Neural cell (in vitro differentiated cells): ENCODE results near the gene OBSCN. TPM values are rescaled to one million over a fixed set of nuclear protein-coding genes. Genes with fewer than 3 reads are reported as not detected.

Experiments
- H2AFZ ChIP-seq: fragments of 200-600, 300-800 bp; sonication (generic), shearing (Covaris generic); 2 replicates; pipeline ENCODE4 v1.6.0; 2014; ENCODE audit warnings: low read depth, mild to moderate bottlenecking, antibody characterized with exemption, low read length, moderate library complexity
- H3F3A ChIP-seq: fragments of 200-600 bp; shearing (Covaris generic); 2 replicates; pipeline ENCODE4 v1.6.1; 2016; ENCODE audit warnings: mild to moderate bottlenecking, moderate library complexity, mixed read lengths, antibody characterized with exemption, low read length; ENCODE audit not compliant: insufficient read depth, poor library complexity, severe bottlenecking
- H3K27ac ChIP-seq: fragments of 200-600, 300-800 bp; sonication (generic), shearing (Covaris generic); 2 replicates; pipeline ENCODE4 v1.5.1; 2014; ENCODE audit warnings: mild to moderate bottlenecking, low read length, moderate library complexity
- H3K27me3 ChIP-seq: fragments of 300-800, 200-600 bp; sonication (generic), shearing (Covaris generic); 2 replicates; pipeline ENCODE4 v1.6.0; 2014; ENCODE audit warnings: mild to moderate bottlenecking, low read depth, low read length, moderate library complexity; ENCODE audit not compliant: insufficient read depth
- H3K36me3 ChIP-seq: fragments of 300-800, 200-600 bp; sonication (generic), shearing (Covaris generic); 2 replicates; pipeline ENCODE4 v1.5.1; 2014; ENCODE audit warnings: mild to moderate bottlenecking, antibody characterized with exemption, low read length, moderate library complexity; ENCODE audit not compliant: insufficient read depth
- H3K4me2 ChIP-seq: fragments of 300-800, 200-600 bp; sonication (generic), shearing (Covaris generic); 2 replicates; pipeline ENCODE4 v1.6.0; 2014; ENCODE audit warnings: mild to moderate bottlenecking, low read length
- H3K4me3 ChIP-seq: fragments of 300-800, 200-600 bp; sonication (generic), shearing (Covaris generic); 2 replicates; pipeline ENCODE4 v1.5.1; 2014; ENCODE audit warnings: mild to moderate bottlenecking, low read length, moderate library complexity
- H3K79me2 ChIP-seq: fragments of 200-600 bp; shearing (Covaris generic); replicated peaks from 2 replicates; pipeline ENCODE4 v1.6.0; 2014; ENCODE audit warnings: mild to moderate bottlenecking, low read length, moderate library complexity; ENCODE audit not compliant: insufficient read depth
- H3K9ac ChIP-seq: fragments of 300-800, 200-600 bp; sonication (generic), shearing (Covaris generic); 2 replicates; pipeline ENCODE4 v1.6.1; 2016; ENCODE audit warnings: mild to moderate bottlenecking, low read length, mixed read lengths
- H3K9me2 ChIP-seq: fragments of 200-600 bp; shearing (Covaris generic); 2 replicates; pipeline ENCODE4 v1.6.1; 2016; ENCODE audit warnings: mild to moderate bottlenecking, low read length, mixed read lengths; ENCODE audit not compliant: insufficient read depth
- H3K9me3 ChIP-seq: fragments of 200-600, 300-800 bp; sonication (generic), shearing (Covaris generic); 2 replicates; pipeline ENCODE4 v1.6.1; 2016; ENCODE audit warnings: mild to moderate bottlenecking, mixed run types, low read length, moderate library complexity, mixed read lengths
- H4K20me1 ChIP-seq: fragments of 200-600 bp; shearing (Covaris generic); 2 replicates; pipeline ENCODE4 v1.6.1; 2016; ENCODE audit warnings: mild to moderate bottlenecking, mixed run types; ENCODE audit not compliant: insufficient read depth
- CTCF ChIP-seq: fragments of 450-650 bp; IDR thresholded peaks from 2 replicates; pipeline ENCODE4 v1.5.1; 2014; ENCODE audit warnings: antibody characterized with exemption, mild to moderate bottlenecking, moderate library complexity; ENCODE audit not compliant: poor library complexity, severe bottlenecking
- EP300 ChIP-seq: fragments of 450-650 bp; conservative IDR thresholded peaks from 2 replicates; pipeline ENCODE4 v1.6.1; 2014; ENCODE audit warnings: antibody characterized with exemption, mild to moderate bottlenecking, moderate library complexity; ENCODE audit not compliant: poor library complexity, severe bottlenecking
- EZH2 ChIP-seq: fragments of 200-600, 300-800 bp; shearing (Covaris generic), sonication (generic); IDR thresholded peaks from 2 replicates; pipeline ENCODE4 v1.6.1; 2014; ENCODE audit warnings: antibody characterized with exemption, low read length, borderline replicate concordance, mild to moderate bottlenecking; ENCODE audit not compliant: insufficient read depth, poor library complexity, severe bottlenecking
- MXI1 ChIP-seq: fragments of 450-650 bp; conservative IDR thresholded peaks from 2 replicates; pipeline ENCODE4 v1.6.1; 2014; ENCODE audit warnings: antibody characterized with exemption, mild to moderate bottlenecking; ENCODE audit not compliant: poor library complexity, severe bottlenecking
- POLR2AphosphoS5 ChIP-seq: IDR thresholded peaks from 2 replicates; pipeline ENCODE4 v1.6.1; 2012
- RAD21 ChIP-seq: fragments of 450-650 bp; conservative IDR thresholded peaks from 2 replicates; pipeline ENCODE4 v1.6.1; 2014; ENCODE audit warnings: antibody characterized with exemption, mild to moderate bottlenecking, moderate library complexity
- SMC3 ChIP-seq: fragments of 450-650 bp; conservative IDR thresholded peaks from 2 replicates; pipeline ENCODE4 v1.6.1; 2014; ENCODE audit warnings: antibody characterized with exemption, mild to moderate bottlenecking, moderate library complexity; ENCODE audit not compliant: poor library complexity
- TAF1 ChIP-seq: IDR thresholded peaks from 2 replicates; pipeline ENCODE4 v1.6.1; 2012; ENCODE audit warnings: low read depth
- polyA plus RNA-seq: library from polyadenylated mRNA; depleted of rRNA; stranded (reverse); fragments of >200 nt; gene quantifications from 2 replicates; pipeline ENCODE4 v1.2.3, GENCODE V29; 2014
- TF ChIP-seq, protein P1 (sequence below): IDR thresholded peaks from 2 replicates; pipeline ENCODE4 v1.6.1; 2012; ENCODE audit warnings: borderline replicate concordance

OBSCN gene
- polyA plus RNA-seq, 1 donor from 2014 or later, result 7.2 TPM

DNA sequence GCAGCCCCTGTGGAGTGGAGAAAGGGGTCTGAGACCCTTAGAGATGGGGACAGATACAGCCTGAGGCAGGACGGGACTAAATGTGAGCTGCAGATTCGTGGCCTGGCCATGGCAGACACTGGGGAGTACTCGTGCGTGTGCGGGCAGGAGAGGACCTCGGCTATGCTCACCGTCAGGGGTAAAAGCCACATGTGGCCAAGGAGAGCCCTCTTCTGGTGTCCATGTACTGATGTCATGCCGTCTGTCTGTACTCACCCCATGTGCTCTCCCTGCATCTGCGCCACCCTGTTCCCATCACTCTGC is 84.7 kb downstream of the OBSCN start:
- H3F3A ChIP-seq, result no peaks in the 10 kb centered on the region
- no peak overlapping the region for H3K4me2 ChIP-seq
- no peak overlapping the region for H2AFZ ChIP-seq
- H3K36me3 ChIP-seq, result no peaks in the 10 kb centered on the region
- H3K9ac ChIP-seq, result no peak overlapping the region
- H3K9me2 ChIP-seq, result no peaks in the 10 kb centered on the region
- no peaks in the 10 kb centered on the region for H4K20me1 ChIP-seq
- no peak overlapping the region for H3K4me3 ChIP-seq
- no peaks in the 10 kb centered on the region for H3K27me3 ChIP-seq
- H3K9me3 ChIP-seq, result no peaks in the 10 kb centered on the region
- TF ChIP-seq TAF1 (no peak), EP300 (no peak), MXI1 (no peak), POLR2AphosphoS5 (no peak), SMC3 (no peak), CTCF (no peak), EZH2 (no peak), RAD21 (no peak)
- TF ChIP-seq, protein P1, sequence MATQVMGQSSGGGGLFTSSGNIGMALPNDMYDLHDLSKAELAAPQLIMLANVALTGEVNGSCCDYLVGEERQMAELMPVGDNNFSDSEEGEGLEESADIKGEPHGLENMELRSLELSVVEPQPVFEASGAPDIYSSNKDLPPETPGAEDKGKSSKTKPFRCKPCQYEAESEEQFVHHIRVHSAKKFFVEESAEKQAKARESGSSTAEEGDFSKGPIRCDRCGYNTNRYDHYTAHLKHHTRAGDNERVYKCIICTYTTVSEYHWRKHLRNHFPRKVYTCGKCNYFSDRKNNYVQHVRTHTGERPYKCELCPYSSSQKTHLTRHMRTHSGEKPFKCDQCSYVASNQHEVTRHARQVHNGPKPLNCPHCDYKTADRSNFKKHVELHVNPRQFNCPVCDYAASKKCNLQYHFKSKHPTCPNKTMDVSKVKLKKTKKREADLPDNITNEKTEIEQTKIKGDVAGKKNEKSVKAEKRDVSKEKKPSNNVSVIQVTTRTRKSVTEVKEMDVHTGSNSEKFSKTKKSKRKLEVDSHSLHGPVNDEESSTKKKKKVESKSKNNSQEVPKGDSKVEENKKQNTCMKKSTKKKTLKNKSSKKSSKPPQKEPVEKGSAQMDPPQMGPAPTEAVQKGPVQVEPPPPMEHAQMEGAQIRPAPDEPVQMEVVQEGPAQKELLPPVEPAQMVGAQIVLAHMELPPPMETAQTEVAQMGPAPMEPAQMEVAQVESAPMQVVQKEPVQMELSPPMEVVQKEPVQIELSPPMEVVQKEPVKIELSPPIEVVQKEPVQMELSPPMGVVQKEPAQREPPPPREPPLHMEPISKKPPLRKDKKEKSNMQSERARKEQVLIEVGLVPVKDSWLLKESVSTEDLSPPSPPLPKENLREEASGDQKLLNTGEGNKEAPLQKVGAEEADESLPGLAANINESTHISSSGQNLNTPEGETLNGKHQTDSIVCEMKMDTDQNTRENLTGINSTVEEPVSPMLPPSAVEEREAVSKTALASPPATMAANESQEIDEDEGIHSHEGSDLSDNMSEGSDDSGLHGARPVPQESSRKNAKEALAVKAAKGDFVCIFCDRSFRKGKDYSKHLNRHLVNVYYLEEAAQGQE, result no peak
- no peaks in the 10 kb centered on the region for H3K79me2 ChIP-seq
- no peak overlapping the region for H3K27ac ChIP-seq

DNA sequence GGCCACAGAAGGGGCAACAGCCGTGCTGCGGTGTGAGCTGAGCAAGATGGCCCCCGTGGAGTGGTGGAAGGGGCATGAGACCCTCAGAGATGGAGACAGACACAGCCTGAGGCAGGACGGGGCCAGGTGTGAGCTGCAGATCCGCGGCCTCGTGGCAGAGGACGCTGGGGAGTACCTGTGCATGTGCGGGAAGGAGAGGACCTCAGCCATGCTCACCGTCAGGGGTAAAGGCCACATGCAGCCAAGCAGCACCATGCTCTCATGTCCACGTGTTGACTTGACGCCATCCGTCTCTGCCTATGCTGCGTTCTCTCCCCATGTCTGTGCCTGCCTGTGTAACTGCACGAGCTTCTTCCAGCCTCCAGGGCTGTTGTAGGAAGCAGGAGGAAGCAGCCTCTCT is 85.5 kb downstream of the OBSCN start:
- Histone ChIP-seq H3K9me3 (no peaks in the 10 kb centered on the region), H3K4me2 (no peak overlapping the region), H2AFZ (no peak overlapping the region), H3F3A (no peaks in the 10 kb centered on the region), H3K9ac (no peak overlapping the region), H3K27ac (no peak overlapping the region), H3K36me3 (no peaks in the 10 kb centered on the region), H3K79me2 (no peaks in the 10 kb centered on the region), H3K9me2 (no peaks in the 10 kb centered on the region), H3K27me3 (no peaks in the 10 kb centered on the region), H3K4me3 (no peak overlapping the region), H4K20me1 (no peaks in the 10 kb centered on the region)
- TF ChIP-seq, protein P1, result no peak
- no peak for TF ChIP-seq EP300
- TF ChIP-seq RAD21, result no peak
- TF ChIP-seq SMC3, result no peak
- no peak for TF ChIP-seq EZH2
- no peak for TF ChIP-seq TAF1
- TF ChIP-seq MXI1, result no peak
- no peak for TF ChIP-seq POLR2AphosphoS5
- no peak for TF ChIP-seq CTCF
